ENCODE measurements around the gene MACF1.

DNA sequence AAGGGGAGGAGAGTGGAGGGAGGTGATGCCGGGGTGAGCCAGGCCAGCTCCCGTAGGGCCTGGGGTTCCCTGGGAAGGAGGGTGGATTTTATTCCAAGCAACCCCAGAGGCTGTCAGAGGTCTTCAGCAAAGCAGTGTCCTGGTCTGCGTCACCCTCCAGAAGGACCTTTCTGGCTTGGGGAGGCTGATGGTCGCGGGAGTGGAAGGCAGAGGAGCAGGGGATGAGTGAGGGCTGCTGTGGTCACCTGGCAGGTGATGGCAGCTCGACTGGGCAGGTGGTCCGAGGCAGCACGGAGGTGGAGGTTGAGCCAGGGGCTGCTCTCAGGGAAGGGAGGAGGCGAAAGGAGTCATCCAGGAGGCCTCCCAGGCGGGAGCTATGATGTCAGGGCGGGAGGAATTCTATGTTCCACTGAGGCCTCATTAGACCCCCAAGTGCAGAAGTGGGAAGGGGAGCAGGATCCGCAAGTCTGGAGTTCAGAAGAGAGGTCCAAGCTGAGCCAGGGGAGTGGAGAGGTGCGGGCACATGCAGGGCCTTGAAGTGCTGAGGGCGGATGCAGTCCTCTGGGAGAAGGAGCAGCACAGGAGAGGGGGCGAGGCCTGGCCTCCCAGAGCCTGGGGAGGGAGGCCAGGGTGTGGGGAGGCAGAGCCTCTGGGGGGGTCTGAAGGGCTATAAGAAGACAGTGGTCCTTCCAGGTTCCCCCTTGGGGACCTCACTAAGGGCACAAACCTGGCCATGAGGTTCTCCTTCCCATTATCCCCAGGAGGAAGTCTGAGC is 320.3 kb downstream of the MACF1 start:
- TF ChIP-seq ELF4 (IDR thresholded peaks at IDR 0.05) (no peak), L3MBTL2 (conservative IDR thresholded peaks at IDR 0.05) (no peak), HDGF (IDR thresholded peaks at IDR 0.05; ENCODE audit: borderline replicate concordance) (no peak)

Measured in HEK293T (cell line).